ENCODE measurements around the gene ALPG.
"Not testable (repeated sequence)": the region's sequence is repeated elsewhere in the genome, so short reads cannot be mapped to it uniquely, and the experiment has no call there.

The ALPG gene

DNA sequence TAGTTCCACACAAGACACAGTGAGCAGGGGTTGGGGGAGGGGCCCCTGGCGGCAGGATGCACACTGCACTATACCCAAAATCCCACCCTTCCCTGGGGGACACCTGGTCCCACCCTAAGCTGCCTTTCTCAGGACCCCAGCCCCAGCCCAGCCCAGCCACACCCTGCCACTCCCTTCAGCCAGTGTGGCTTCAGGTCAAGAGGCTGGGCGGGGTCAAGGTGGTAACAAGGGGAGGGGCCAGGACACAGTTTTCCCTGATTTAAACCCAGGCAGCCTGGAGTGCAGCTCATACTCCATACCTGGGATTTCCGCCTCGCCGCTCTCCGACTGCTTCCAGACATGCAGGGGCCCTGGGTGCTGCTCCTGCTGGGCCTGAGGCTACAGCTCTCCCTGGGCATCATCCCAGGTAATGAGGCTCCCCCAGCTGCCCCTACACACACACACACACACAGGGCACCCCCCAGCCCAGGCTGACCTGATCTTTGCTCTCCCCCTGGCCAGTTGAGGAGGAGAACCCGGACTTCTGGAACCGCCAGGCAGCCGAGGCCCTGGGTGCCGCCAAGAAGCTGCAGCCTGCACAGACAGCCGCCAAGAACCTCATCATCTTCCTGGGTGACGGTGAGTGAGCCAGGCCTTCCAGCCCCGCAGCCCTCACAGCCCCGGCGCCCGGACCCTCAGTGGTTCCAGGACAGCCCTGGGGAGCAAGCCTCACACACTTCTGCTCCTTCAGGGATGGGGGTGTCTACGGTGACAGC is at the start of gene ALPG:
Gene ALPG, plus strand, starts transcription at position 289 of the 755 bp plus-strand sequence. Its CDS starts 51 bp downstream, at position 340.
- DNase-seq = no peak

GRCh38 chr2:232361646-232362045 is 45.0 kb upstream of the ALPG start:
- DNase-seq = no peak

- no peak for DNase-seq
Measured at GRCh38 chr2:232362174-232362900, 44.3 kb upstream of the ALPG start.

DNA sequence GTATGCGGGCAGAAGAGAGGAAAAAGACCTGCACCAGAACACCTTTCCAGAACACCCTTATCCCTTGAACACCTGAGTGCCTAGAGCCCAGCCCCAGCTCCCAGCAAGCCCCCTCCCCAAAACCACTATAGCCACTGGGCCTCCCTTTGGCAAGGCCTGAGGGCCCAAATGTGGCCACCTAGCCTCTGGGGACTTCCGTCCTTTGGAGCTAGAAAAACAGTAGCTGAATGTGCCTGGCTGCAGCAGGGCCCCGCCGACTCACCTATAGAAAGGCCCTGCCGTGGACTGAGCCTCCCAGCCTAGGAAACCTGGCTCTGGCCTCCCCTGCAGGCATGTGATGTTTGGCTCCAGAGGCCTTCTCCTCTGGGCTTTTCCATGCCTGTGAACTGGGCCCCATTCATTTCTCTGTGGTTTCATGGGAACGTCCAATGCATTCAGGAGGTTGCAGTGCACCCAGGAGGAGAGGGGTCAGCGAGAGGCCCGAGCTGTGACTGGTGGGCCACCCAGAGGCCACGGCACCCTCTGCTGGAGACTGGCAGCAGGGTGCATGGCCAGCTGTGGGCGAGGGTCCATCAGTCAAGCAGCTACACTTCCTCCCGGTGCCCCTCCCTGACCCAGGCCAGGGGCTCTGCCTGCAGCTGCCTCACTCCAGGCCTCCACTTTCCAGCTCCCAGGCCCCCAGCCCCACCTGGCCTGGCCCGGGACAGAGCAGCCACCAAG is 43.4 kb upstream of the ALPG start:
- DNase-seq = not testable (repeated sequence)

GRCh38 chr2:232363784-232364615 is 42.6 kb upstream of the ALPG start:
- DNase-seq = no peak

- not testable (repeated sequence) for DNase-seq
Measured at GRCh38 chr2:232364806-232365594, 41.6 kb upstream of the ALPG start.

DNA sequence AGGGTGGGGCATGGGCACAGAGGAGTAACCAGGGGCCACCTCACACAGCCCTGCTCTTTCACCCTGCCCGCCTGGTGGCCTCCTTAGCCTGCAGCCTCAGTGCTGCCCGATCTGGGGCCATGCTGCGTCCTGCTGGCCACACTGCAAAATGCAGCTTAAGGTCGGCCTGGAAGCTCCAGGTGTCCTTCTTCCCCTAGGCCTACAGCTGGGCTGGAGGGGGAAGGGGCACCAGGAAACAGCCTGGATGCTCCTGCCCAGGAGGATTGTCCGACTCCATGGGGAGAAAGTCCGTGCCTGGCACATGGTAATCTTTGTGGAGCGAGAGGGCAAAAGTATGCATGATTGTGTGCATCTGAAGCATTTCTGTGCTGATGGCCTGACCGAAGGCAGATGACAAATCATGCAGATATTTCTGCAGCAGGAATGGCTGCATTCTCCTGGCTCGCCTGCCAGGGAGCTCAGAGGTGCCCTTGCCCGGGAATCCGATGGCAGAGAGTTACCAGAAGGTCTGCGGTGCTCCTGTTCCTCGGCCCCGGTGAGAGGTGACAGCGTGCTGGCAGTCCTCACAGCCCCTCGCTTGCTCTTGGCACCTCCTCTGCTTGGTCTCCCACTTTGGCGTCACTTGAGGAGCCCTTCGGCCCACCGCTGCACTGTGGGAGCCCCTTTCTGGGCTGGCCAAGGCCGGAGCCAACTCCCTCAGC is 40.9 kb upstream of the ALPG start:
- DNase-seq = no peak

DNA sequence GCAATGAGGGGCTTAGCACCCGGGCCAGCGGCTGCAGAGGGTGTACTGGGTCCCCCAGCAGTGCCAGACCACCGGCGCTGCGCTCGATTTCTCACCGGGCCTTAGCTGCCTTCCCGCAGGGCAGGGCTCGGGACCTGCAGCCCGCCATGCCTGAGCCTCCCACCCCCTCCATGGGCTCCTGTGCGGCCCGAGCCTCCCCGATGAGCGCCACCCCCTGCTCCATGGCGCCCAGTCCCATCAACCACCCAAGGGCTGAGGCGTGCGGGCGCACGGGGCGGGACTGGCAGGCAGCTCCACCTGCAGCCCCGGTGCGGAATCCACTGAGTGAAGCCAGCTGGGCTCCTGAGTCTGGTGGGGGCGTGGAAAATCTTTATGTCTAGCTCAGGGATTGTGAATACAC is 40.2 kb upstream of the ALPG start:
- not testable (repeated sequence) for DNase-seq

GRCh38 chr2:232367016-232367415 is 39.6 kb upstream of the ALPG start:
- no peak for DNase-seq

- no peak for DNase-seq
Measured at GRCh38 chr2:232367591-232368233, 38.9 kb upstream of the ALPG start.

DNA sequence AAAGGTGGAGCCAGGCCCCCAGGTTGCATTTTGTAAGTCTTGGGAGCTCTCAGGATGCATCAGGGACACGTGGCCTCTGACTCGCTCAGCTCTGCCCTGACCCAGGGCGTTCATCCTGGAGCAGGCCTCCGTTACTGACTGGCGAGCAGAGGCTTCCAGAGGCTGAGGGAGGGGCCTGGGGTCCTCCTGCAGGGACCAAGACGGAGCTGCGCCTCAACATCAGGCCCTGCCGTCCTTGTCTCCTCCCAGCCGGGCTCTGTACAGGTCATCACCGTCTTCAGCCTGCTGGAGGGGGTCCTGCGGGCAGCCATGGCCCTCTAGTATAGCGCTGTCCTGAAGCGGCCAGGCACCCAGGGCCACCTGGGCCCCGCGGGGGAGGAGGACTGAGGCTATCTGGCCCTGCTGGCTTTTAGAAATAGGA is 38.3 kb upstream of the ALPG start:
- DNase-seq = no peak

GRCh38 chr2:232369126-232369951 is 37.3 kb upstream of the ALPG start:
- DNase-seq = no peak

GRCh38 chr2:232370007-232370406 is 36.6 kb upstream of the ALPG start:
- DNase-seq = not testable (repeated sequence)

GRCh38 chr2:232372231-232373208 is 34.1 kb upstream of the ALPG start:
- no peak for DNase-seq

DNA sequence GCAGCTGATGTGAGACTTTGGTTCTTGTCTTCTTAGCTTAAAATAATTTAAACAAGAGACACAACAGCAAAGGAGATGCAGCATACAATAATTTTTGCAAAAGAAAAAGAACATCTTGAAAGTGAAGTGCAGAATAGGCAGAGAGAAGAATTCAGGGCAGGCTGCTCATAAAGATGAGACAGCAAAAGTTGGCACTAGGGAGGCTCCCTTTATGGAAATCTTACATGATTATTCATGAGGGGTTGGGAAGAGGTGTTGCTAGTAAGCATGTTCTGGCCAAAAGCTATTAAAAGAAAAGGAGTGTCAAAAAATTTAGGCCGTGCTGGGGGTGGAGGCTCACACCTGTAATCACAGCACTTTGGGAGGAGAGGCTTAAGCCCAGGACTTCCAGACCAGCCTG is 32.3 kb upstream of the ALPG start:
- DNase-seq = no peak

DNA sequence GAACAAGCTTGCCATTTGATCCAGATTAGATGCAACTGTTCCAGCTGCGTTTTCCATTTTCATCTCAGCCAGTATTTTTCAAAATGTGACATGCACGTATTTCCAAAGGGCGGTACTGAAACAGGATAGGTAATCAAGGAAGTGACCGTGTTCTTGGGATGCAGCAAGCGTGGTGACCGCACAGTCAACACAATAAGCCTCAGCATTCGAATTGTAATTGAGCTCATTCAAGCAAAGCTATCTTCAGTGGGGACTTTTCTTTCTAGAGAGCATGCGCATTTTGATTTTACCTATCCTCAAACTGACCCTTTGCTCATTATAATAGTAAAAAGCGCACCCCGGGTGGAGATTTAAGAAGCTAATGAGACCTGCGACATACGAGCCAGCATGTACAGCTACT is 31.5 kb upstream of the ALPG start:
- no peak for DNase-seq

- no peak for DNase-seq
Measured at GRCh38 chr2:232376260-232376659, 30.4 kb upstream of the ALPG start.

- no peak for DNase-seq
Measured at GRCh38 chr2:232376713-232377112, 29.9 kb upstream of the ALPG start.

DNA sequence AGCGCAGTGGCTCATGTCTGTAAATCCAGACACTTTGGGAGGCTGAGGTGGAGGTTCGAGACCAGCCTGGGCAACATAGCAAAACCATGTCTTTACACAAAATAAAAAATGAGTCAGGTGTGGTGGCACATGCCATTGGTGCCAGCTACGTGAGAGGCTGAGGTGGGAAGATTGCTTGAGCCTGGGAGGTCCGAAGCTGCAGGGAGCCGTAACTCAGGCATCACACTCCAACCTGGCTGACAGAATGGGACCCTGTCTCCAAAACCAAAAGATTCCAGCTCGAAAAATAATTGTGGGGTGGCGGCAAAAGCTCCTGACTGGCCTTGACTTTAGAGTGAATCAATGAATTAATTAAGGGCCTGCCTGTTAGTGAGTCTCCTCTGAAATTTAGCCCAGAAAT is 29.3 kb upstream of the ALPG start:
- DNase-seq = no peak
